ENCODE results near the gene PLXNC1.

DNA sequence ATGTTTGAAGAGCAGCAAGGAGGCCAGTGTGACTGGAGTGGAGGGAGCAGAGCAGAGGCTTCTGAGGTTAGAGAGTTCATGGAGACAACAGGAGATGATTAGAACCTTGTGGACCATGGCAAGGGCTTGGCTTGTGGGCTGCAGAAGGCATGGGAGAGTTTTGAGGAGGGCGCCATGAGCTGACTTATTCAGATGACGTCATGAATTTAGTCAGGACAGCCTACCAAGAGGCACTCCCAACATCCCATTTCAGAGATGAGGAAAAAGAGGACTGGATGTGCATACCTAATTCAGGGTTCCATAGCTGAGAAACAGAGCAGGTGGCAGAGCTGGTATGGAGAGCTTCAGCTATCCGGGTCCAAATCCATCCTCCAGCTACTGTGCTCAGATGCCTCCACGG is 101.8 kb downstream of the PLXNC1 start:
- TF ChIP-seq EZH2 (IDR thresholded peaks at IDR 0.05; ENCODE audit: low read length, missing control alignments) (no peak), CTCF (conservative IDR thresholded peaks at IDR 0.05 in 1 of 2, IDR thresholded peaks at IDR 0.05 in 1 of 2; ENCODE audit: low read depth in 1 of 2, low read length in 2 of 2) (no peak)

Data from fibroblast of lung (primary cell).